Erythroblast (primary cell): ENCODE data around the gene CERS6.
"Not testable (repeated sequence)": the region's sequence is repeated elsewhere in the genome, so short reads cannot be mapped to it uniquely, and the experiment has no call there.

Experiments used
- DNase-seq, 2 experiments: peaks; one replicate each; lab custom pipeline; 2025; lab: John Stamatoyannopoulos, UW
- GATA1 ChIP-seq: IDR thresholded peaks from 2 replicates; pipeline ENCODE4 v1.6.1; 2011; ENCODE audit warnings: low read depth, mild to moderate bottlenecking, control low read depth, low read length, moderate library complexity
- POLR2A ChIP-seq: IDR thresholded peaks from 2 replicates; pipeline ENCODE4 v1.6.1; 2011; ENCODE audit warnings: mild to moderate bottlenecking, low read length

Gene CERS6

GRCh38 chr2:168649105-168649504, 193.0 kb downstream of the CERS6 start:
- no peak for DNase-seq
- TF ChIP-seq GATA1, result no peak
- no peak for TF ChIP-seq POLR2A

- TF ChIP-seq GATA1 (no peak), POLR2A (no peak)
- DNase-seq, result no peak
Observed at GRCh38 chr2:168649562-168649961, 193.5 kb downstream of the CERS6 start.

GRCh38 chr2:168650139-168650538, 194.1 kb downstream of the CERS6 start:
- DNase-seq, result no peak
- TF ChIP-seq GATA1 (no peak), POLR2A (no peak)

GRCh38 chr2:168650781-168651180, 194.7 kb downstream of the CERS6 start:
- TF ChIP-seq POLR2A (no peak), GATA1 (no peak)
- no peak for DNase-seq

- TF ChIP-seq POLR2A (no peak), GATA1 (no peak)
- DNase-seq, result no peak
Observed at GRCh38 chr2:168652997-168653921, 197.2 kb downstream of the CERS6 start.

- no peak for TF ChIP-seq GATA1
- TF ChIP-seq POLR2A, result no peak
- no peak for DNase-seq
Observed at GRCh38 chr2:168654705-168655104, 198.6 kb downstream of the CERS6 start.

- no peak for TF ChIP-seq POLR2A
- TF ChIP-seq GATA1, result no peak
- no peak for DNase-seq
Observed at GRCh38 chr2:168655207-168655606, 199.1 kb downstream of the CERS6 start.

- not testable (repeated sequence) for DNase-seq
Observed at GRCh38 chr2:168657378-168657777, 201.3 kb downstream of the CERS6 start.

GRCh38 chr2:168658706-168659105, 202.6 kb downstream of the CERS6 start:
- no peak for TF ChIP-seq POLR2A
- TF ChIP-seq GATA1, result no peak
- DNase-seq, result peak in 1 of 2 experiments; percentile 4

- no peak for TF ChIP-seq GATA1
- no peak for TF ChIP-seq POLR2A
- DNase-seq, result no peak
Observed at GRCh38 chr2:168660870-168661862, 205.1 kb downstream of the CERS6 start.

- no peak for TF ChIP-seq GATA1
- no peak for TF ChIP-seq POLR2A
Observed at GRCh38 chr2:168661863-168662256, 205.8 kb downstream of the CERS6 start.

GRCh38 chr2:168662651-168663208, 206.7 kb downstream of the CERS6 start:
- no peak for TF ChIP-seq POLR2A
- TF ChIP-seq GATA1, result no peak
- DNase-seq, result no peak

More at GRCh38 chr2:168661863-168662256, 205.8 kb downstream of the CERS6 start:
- DNase-seq, result no peak

GRCh38 chr2:168663993-168664392, 207.9 kb downstream of the CERS6 start:
- peak in 1 of 2 experiments; percentile 43 for DNase-seq
- TF ChIP-seq POLR2A (no peak), GATA1 (no peak)

- not testable (repeated sequence) for DNase-seq
Observed at GRCh38 chr2:168664715-168665114, 208.6 kb downstream of the CERS6 start.
